ENCODE data around the gene ZNF444. TPM values are rescaled to one million over a fixed set of nuclear protein-coding genes. Genes with fewer than 3 reads are reported as not detected.

ZNF444 gene
- total RNA-seq, 4 donors from 2014 or later = 5.3 to 38.9 (median 21.0) TPM

DNA sequence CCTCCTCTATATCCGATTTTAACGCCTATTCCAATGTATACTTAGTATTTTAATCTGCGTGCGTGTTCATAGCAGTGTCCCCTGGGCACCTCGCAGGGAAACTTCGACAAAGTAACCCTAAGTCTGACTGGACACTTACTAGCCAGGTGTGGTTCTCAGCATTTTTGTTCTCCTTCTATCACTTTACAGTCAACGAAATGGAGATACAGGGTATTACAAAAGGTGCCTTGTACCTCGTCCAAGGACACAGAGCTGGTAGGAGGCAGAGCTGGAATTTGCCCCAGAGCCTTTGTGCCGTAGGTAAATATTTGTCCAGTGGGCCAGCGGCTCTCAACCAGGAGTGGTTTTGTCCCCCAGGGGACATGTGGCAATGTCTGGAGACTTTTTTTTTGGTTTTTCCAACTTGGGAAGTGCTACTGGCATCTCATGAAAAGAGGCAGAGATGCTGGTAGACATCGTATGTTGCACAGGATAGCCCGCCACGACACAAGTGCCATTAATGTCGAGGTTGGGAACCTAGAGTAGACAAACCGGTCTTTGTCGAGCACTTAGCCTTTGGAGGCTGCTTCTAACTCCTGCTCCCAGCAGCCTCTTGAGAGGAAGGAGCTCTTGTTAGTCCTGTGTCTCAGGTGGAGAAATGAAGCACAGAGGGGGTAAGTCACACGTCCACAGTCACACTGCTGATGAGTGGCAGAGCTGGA is 1.1 kb downstream of the ZNF444 start:
- no peaks in the 10 kb centered on the region for H3K36me3 ChIP-seq
- H3K27me3 ChIP-seq = no peaks in the 10 kb centered on the region
- TF ChIP-seq, protein P1, sequence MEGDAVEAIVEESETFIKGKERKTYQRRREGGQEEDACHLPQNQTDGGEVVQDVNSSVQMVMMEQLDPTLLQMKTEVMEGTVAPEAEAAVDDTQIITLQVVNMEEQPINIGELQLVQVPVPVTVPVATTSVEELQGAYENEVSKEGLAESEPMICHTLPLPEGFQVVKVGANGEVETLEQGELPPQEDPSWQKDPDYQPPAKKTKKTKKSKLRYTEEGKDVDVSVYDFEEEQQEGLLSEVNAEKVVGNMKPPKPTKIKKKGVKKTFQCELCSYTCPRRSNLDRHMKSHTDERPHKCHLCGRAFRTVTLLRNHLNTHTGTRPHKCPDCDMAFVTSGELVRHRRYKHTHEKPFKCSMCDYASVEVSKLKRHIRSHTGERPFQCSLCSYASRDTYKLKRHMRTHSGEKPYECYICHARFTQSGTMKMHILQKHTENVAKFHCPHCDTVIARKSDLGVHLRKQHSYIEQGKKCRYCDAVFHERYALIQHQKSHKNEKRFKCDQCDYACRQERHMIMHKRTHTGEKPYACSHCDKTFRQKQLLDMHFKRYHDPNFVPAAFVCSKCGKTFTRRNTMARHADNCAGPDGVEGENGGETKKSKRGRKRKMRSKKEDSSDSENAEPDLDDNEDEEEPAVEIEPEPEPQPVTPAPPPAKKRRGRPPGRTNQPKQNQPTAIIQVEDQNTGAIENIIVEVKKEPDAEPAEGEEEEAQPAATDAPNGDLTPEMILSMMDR (IDR thresholded peaks at IDR 0.05) = no peak
- TF ChIP-seq POLR2A (IDR thresholded peaks at IDR 0.05) = no peak
- H3K4me1 ChIP-seq = no peaks in the 10 kb centered on the region
- intact Hi-C loops (cut with DNase I; ENCODE audit: low total_unique reads) = no loop called here
- H3K4me3 ChIP-seq = peak overlapping the region; percentile 57 to 66
- peak overlapping the region; percentile 93 for H3K27ac ChIP-seq
- H3K9me3 ChIP-seq = no peaks in the 10 kb centered on the region
- DNase-seq = no peak

DNA sequence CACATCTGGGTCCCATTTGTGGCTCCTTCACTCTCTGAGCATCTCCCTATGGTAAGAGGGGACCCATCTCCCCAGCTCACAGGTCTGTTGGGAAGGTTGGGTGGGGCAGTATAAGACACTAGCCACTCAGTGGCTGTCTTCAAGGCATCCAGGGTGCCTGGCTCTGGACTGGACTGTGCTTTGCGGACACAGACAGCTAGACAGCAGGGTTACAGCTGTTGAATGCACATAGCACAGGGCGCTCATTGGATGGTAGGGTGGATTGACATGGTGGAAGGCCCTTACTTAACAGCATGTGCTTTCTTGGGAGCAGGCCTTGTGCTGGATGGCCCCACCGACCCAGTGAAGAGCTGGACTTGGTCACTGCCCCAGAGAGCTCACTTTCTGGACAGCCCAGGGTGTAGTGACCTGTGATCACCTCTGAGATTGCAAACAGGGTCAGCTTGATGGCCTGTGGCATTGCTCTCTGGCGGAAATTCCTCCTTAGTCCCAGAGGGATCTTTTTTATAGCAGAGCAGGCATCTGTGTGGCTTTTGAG is 1.9 kb downstream of the ZNF444 start:
- Histone ChIP-seq H3K9me3 (no peaks in the 10 kb centered on the region), H3K36me3 (no peaks in the 10 kb centered on the region), H3K4me3 (no peak overlapping the region), H3K27ac (no peak overlapping the region), H3K4me1 (no peaks in the 10 kb centered on the region), H3K27me3 (no peaks in the 10 kb centered on the region)
- no peak for DNase-seq
- TF ChIP-seq POLR2A (IDR thresholded peaks at IDR 0.05) = no peak
- TF ChIP-seq, protein P1 (IDR thresholded peaks at IDR 0.05) = no peak
- intact Hi-C loops (cut with DNase I; ENCODE audit: low total_unique reads) = no loop called here

DNA sequence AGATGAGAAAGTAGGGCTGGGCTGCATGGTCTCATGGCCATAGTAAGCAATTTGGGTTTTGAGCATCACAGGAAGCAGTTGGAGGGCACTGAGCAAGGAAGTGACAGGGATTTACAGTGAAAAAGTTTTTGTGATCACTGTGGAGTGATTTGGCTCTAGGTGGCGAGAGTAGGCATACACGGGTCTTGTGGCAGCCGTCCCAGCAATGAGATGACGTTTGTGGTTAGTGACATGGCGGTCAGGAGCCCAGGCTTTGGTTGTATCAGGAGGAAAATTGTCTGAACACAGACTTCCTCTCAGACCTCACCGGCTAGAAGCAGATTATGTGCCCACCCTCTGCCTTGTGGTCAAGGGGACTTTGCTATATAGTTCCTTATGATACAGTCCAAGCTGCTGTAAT is 3.3 kb downstream of the ZNF444 start:
- intact Hi-C loops (cut with DNase I; ENCODE audit: low total_unique reads) = no loop called here
- no peak overlapping the region for H3K27ac ChIP-seq
- H3K4me3 ChIP-seq = no peak overlapping the region
- no peaks in the 10 kb centered on the region for H3K36me3 ChIP-seq
- DNase-seq = no peak
- H3K4me1 ChIP-seq = no peaks in the 10 kb centered on the region
- H3K27me3 ChIP-seq = no peaks in the 10 kb centered on the region
- TF ChIP-seq, protein P1 (IDR thresholded peaks at IDR 0.05) = no peak
- no peak for TF ChIP-seq POLR2A (IDR thresholded peaks at IDR 0.05)
- H3K9me3 ChIP-seq = no peaks in the 10 kb centered on the region

DNA sequence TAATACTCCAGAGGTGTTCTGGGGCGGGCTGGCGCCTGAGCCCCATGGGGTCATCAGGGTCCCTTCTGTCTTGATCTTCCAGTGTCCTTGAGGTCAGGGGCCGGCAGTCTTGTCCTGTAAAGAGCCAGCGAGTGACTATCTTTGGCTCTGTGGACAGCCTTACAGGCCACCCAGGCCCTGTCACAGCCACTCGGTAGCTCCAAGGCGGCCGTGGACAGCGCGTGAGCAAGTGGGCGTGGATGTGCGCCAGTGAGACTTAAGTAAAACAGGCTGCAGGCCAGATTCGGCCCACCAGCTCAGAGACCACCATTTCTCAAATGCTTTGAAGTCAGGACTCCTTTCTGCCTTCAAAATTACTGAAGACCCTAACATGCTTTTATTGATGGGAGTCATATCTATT is 3.7 kb downstream of the ZNF444 start:
- Histone ChIP-seq H3K4me1 (no peaks in the 10 kb centered on the region), H3K9me3 (no peaks in the 10 kb centered on the region), H3K36me3 (no peaks in the 10 kb centered on the region), H3K27ac (no peak overlapping the region), H3K27me3 (no peaks in the 10 kb centered on the region), H3K4me3 (no peak overlapping the region)
- TF ChIP-seq, protein P1 (IDR thresholded peaks at IDR 0.05) = no peak
- no peak for TF ChIP-seq POLR2A (IDR thresholded peaks at IDR 0.05)
- no peak for DNase-seq
- intact Hi-C loops (cut with DNase I; ENCODE audit: low total_unique reads) = no loop called here

DNA sequence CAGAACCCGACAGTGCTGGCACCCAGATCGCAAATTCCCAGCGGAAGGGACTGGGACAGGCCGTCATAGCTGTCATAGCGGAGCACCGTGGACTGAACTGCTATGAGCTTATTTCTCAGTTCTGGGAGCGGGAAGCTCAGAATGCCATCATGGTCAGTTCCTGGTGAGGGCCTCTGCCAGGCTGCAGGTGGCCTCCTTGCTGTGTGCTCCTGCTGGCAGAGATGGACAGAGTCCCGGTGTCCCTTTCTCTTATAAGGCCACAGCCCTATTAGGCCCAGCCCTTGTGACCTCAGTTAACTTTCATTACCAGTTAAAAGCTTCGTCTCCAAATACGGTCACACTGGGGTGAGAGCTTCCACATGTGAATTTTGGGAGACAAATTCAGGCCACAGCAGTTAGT is 4.6 kb downstream of the ZNF444 start:
- no peak overlapping the region for H3K4me3 ChIP-seq
- no peak overlapping the region for H3K27ac ChIP-seq
- no peaks in the 10 kb centered on the region for H3K4me1 ChIP-seq
- no peak for TF ChIP-seq POLR2A (IDR thresholded peaks at IDR 0.05)
- TF ChIP-seq, protein P1 (IDR thresholded peaks at IDR 0.05) = no peak
- intact Hi-C loops (cut with DNase I; ENCODE audit: low total_unique reads) = no loop called here
- DNase-seq = no peak
- H3K27me3 ChIP-seq = no peaks in the 10 kb centered on the region
- H3K36me3 ChIP-seq = no peaks in the 10 kb centered on the region
- no peaks in the 10 kb centered on the region for H3K9me3 ChIP-seq
